Activated CD4-positive, alpha-beta T cell treated with anti-CD3 and anti-CD28 coated beads, Interleukin-2, amount 50 U/mL, for 24 hours (primary cell): ENCODE data around the gene TMEM106A.
"Not testable (repeated sequence)": the region's sequence is repeated elsewhere in the genome, so short reads cannot be mapped to it uniquely, and the experiment has no call there.

Source experiments
- DNase-seq, 2 donors: peaks; one replicate each; pipeline ENCODE4 v3.0.0-alpha.2; 2020; ENCODE audit warnings: low read depth in 1 of 2, low spot score in 1 of 2

The TMEM106A gene

DNA sequence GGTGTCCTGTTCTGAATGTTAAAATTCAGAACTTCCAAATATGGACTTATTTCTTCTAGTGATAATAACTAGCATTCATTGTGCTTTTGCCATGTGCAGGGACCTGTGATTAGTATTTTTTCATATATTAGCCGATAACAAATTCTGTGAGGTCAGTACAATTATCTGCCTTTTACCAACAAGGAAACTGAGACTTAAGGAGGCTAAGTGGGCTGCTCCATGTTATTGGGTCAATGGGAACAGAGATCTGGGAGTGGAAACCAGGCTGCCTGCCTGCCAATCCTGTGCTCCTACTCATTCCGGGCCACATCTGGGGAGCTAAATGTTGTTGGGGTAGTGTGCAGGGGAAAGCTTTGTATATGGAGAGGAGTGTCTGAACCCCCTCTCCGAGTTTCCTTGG is 3.7 kb downstream of the TMEM106A start:
- no peak for DNase-seq

DNA sequence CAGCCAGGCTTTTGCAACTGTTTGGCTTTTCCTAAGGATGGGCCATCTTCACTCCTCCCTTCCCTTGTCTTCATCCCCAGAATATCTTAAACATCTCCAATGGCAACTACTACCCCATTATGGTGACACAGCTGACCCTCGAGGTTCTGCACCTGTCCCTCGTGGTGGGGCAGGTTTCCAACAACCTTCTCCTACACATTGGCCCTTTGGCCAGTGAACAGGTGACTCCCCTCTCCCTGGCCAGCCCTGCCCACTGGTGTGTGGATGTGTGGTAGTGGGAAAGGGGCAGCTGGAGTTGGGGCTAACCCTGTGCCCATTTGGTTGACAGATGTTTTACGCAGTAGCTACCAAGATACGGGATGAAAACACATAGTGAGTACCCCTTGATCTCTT is 4.7 kb downstream of the TMEM106A start:
- no peak for DNase-seq

DNA sequence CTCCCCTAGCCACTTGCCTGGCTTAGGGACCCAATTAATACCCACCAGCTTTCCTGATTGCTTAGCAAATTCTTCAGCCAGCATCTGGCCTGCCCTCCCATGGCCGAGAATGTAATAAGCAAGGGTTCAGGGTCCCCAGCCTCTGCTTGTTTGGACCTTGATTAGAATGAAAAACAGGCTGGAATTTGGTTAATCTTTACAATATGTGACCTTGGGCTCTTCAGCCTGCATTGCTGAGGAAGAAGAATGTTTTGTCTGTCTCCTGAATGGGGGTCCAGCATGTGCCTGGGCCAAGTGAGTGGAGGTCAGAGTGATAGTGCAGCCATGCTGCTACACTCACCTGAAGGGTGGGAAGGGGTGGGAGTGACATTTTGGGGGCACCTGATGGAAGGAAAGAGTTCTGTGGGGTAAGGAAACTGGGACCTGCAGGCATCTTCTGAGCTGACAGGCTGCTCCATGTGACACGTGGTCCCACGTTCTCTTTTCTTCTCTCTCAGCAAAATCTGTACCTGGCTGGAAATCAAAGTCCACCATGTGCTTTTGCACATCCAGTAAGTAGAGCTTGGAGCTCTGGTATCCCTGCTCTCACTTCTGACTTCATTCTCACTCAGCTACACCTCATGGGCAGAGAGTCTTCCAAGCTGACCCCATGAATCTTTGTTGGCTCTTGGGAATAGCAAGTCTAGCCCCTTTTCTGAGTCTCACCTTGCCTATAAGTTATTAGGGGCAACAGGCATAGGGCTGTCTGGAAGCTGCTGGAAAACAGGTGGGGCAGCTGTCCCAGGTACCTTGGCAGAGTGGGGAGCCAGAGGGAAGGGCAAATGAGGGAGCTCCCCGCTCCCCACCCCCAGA is 5.3 kb downstream of the TMEM106A start:
- DNase-seq, result no peak

DNA sequence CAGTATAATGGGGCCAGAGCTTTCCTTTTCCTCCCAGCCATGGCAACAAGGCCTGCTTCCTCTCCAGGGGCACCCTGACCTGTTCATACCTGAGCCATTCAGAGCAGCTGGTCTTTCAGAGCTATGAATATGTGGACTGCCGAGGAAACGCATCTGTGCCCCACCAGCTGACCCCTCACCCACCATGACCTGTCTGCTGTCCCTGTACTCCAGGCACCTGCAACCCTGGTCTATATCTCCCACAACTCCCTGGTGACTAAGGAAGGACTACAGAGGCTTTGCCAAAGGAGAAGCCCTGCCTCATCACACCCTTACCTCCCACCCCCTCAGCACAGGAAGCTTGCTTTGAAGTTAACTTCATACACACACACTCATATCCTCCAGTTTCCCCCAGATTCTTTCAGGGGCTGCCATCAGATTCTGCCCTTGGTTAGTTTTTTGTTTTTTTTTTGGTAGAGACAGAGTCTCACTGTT is 6.0 kb downstream of the TMEM106A start:
- peak in 1 of 2 donors; percentile 11 for DNase-seq

DNA sequence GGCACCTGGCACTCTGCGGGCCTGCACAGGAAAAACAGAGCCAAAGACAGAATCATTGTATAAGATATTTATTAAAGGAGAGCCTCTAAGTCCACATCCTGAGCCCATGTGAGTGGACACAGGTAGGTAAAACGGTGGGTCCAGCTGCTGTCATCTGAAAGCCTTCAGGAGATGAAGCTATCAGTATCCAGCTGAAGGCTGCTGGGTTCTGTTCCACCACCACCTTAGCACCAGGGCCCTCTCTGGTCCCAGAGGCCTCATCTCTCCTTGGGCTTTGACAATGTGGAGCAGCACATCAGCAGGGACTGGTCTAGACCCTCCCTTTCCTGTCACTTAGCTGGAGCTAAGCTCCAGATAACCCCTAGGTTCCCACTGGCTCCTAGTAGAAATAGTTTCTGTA is 7.3 kb downstream of the TMEM106A start:
- no peak for DNase-seq

DNA sequence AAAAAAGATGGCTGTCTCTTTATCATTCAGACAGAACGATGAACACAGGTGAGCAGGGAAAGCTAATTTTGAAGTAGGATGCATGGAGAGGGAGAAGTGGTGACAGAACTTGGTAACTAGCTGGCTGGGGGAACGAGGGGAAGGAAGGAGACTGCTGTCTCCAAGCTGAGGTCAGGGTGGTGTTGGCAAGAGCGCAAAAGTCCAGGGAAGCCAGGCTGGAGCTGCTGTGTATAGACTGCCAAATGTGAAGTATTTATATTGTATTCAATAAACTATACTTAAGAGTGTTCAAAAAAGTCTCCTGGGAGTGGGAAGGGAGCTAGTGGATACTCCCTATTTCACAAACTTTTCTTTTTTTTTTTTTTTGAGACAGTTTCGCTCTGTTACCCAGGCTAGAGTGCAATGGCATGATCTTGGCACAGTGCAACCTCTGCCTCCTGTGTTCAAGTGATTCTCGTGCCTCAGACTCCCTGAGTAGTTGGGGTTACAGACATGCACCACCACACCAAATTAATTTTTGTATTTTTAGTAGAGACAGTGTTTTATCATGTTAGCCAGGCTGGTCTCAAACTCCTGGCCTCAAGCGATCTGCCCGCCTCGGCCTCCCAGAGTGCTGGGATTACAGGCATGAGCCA is 8.2 kb downstream of the TMEM106A start:
- no peak for DNase-seq

DNA sequence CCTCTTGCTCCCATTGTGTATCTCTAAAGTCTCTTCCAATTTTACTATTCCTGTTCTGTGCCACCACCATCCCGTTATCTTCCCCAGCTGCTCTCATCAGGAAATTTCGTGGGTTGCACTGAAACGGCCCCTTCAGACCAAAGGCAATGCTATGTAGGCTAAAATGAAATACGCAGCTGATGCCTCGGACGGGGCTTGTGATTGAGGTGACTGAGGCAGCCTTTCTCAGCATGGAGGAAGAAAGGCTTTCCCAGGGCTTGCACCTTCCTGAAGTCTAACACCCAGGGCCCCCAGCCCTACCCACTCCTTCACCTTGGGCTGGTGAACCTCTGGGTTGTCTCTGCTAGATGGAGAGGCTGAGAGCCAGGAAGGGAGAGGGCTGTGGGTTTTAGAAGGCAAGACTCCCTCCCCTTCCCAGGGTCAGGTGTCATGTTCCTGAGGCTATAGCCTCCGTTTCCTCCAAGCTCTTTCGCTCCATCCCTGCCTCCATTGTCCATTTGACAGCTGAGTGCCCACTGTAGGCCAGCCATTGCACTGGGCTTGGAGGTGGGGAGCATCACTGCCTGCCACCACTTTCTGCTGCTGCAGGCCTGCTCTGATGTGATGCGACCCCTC is 8.9 kb downstream of the TMEM106A start:
- DNase-seq, result no peak

DNA sequence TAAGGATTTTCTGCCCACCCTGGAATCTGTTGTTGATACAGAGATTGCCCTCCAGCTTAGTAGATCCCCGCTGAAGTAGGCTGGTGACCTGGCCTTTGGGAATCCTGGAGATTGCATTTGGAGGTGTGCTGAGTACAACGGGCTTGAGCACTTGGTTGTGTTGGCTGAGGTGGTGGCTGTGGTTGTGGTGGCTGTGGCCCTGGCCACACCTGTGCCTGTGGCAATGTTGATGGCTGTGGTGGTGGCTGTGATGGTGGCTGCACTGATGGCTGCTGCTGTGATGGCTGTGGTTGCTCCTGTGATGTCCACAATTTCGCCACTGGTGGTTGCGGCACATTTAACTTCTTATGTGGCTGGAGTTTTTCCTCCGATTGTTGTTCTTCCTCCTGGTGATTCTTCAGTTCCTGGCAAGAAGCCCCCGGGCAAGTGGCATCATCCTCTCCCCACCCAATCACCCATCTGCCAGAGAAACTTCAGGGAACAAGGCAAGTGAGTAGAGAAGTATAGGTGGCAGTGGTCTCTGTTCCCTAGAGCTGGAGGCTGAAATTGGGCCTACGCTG is 12.6 kb downstream of the TMEM106A start:
- no peak for DNase-seq

DNA sequence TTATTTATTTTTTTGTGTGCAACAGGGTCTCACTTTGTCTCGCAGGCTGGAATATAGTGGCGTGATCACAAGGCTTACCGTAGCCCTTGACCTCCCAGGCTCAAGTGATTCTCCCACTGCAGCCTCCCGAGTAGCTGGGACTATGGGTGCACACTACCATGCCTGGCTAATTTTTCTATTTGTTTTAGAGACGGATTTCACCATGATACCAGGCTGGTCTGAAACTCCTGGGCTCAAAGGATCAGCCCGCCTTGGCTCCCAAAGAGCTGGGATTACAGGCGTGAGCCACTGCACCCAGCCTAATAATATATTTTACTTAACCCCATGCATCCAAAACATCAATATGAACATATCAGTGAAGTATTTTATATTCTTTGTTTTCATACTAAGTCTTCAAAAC is 14.7 kb downstream of the TMEM106A start:
- DNase-seq, result no peak

DNA sequence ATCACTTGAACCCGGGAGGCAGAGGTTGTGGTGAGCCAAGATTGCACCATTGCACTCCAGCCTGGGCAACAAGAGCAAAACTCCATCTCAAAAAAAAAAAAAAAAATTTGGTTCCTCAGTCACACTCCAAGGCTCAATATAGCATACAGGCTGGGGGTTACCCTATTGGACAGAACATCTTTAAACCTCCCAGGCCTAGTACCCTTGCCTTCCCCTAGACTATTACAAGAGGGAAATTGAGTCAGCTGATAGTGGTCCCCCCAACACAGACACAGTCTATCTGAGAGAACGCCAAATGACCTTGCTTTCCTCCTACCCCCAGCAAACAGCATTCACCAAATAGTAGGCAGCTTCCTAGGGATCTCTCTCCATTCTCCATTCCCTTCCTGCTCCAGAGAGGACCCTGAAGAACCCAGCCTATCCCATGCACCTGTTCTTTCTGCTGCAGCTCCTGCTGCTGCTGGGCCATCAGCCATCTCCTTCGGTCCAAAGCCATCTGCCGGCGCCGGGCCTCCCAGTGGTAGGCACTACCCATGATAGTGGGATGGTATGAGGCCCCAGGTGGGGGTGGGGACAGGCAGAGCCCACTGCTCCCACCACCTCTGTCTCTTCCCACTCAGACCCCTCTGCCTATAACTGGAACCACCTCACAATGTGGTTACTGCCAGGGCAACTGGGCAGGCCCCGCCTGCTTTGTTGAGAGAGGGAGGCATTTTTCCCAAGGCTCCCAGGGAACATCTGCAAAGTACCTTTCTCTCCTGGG is 16.5 kb downstream of the TMEM106A start, which contains the start of gene CCDC200:
CCDC200 (minus strand) TSS at position 604 of the 763 bp plus-strand sequence; CDS start at position 535, 69 bp downstream.
- not testable (repeated sequence) for DNase-seq

DNA sequence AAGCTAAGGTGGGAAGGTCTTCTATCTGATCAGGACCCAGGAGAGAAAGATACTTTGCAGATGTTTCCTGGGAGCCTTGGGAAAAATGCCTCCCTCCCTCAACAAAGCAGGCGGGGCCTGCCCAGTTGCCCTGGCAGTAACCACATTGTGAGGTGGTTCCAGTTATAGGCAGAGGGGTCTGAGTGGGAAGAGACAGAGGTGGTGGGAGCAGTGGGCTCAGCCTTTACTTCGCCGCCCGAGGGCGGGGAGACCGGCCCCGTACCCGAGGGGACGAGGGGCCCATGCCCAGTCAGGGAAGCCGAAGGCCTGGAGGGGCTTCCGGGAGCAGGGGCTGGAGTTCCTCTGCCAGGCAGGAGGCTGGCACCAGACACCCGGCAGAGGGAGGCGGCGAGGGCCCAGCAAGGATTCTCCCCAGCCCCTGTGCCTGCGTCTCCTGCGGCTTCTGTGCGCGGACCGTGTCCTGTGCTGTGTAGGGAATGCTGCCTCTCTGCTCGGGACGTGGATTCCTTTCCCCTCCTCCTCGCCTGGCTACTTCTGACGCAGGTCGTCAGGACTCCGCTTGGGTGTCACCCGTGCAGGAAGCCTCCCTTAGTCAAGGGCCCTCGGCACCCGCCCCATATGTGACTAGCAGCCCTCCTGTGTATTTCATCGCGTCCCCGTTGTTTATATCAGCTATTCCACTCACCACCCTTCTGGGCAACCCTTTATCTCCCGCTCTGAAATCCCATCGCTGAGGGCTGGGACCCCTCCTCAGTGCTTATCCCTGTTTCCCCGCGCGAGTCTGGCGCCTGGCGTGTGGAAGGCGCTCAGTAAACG is 19.7 kb downstream of the TMEM106A start:
- not testable (repeated sequence) for DNase-seq

DNA sequence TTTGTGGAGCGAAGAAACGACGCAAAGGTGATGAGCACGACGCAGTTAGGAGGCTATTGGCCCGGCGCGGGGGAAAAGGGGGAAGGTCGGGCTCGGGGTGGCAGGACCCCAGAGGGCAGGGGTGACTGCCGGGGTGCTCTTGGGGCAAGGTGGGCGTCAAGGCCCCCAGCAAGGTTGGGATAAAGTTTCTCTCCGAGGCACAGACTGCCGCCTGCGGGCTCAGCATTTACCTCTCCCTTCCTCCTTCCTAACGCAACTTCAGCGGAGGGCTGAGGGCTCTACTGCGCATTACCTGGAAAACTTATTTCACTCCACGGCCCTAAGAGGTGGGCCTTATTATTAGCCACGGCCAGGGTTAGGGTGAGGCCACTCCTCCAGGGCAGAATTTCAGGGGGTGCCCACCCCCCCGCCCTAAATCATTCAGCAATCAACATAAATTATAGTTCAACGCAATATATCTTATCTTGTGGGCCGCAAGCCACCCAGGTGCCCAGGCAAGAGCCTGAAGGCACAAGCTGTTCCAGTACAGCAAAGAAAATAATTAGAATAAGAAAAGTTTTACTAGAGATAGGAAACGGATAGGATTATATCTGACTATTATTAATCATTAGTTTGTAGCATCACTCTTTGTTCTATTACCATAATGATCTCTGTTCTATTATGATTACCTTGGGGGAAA is 20.5 kb downstream of the TMEM106A start:
- DNase-seq, result not testable (repeated sequence)

DNA sequence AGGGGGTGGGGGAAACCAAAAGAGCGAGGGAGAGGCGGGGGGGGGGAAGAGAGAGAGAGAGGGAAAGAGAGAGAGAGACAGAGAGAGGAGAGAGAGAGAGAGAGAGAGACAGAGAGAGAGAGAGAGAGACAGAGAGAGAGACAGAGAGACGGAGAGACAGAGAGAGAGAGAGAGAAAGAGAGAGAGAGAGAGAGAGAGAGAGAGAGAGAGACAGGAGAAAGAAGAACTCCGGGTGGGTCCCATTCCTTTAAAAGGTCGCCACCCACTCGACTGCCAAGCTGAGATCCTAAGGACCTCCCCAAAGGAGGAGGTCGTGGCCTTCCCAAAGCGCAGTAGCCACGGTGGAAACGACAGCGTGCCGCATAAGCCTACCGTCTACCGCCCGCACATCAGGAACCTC is 21.6 kb downstream of the TMEM106A start:
- DNase-seq, result not testable (repeated sequence)

DNA sequence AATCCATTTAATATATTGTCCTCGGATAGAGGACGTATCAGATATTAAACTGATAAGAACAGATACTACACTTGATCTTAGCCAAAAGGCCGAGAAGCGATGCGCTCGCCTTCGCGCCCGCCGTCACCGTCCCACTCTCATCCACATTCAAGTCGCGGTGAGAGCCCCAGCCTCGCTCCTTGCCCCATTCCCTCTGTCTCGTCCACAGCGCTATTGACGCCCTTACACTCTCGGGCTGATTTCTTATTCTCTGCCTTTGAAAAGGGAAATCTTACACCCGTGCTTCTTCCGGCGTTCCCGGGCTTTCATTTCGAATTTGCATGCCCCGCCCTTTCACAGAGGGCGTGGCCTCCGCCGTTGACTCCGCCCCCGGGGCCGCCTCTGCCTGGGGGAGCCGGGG is 22.2 kb downstream of the TMEM106A start, which contains the start of gene RNU2-1:
RNU2-1 (minus strand) TSS at position 101 of the 400 bp plus-strand sequence.
- DNase-seq, result not testable (repeated sequence)

DNA sequence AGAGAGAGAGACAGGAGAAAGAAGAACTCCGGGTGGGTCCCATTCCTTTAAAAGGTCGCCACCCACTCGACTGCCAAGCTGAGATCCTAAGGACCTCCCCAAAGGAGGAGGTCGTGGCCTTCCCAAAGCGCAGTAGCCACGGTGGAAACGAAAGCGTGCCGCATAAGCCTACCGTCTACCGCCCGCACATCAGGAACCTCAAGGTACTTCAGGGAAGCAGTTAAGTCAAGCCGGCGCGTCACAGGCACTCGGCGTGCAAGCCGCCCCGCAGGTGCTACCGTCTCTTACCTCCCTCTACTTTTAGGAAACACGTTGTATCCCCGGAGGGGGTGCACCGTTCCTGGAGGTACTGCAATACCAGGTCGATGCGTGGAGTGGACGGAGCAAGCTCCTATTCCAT is 27.9 kb downstream of the TMEM106A start:
- DNase-seq, result not testable (repeated sequence)

DNA sequence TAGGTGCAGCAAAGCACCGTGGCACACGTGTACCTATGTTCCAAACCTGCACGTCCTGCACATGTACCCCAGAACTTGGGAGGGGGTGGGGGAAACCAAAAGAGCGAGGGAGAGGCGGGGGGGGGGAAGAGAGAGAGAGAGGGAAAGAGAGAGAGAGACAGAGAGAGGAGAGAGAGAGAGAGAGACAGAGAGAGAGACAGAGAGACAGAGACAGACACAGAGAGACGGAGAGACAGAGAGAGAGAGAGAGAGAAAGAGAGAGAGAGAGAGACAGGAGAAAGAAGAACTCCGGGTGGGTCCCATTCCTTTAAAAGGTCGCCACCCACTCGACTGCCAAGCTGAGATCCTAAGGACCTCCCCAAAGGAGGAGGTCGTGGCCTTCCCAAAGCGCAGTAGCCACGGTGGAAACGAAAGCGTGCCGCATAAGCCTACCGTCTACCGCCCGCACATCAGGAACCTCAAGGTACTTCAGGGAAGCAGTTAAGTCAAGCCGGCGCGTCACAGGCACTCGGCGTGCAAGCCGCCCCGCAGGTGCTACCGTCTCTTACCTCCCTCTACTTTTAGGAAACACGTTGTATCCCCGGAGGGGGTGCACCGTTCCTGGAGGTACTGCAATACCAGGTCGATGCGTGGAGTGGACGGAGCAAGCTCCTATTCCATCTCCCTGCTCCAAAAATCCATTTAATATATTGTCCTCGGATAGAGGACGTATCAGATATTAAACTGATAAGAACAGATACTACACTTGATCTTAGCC is 29.1 kb downstream of the TMEM106A start:
- not testable (repeated sequence) for DNase-seq

DNA sequence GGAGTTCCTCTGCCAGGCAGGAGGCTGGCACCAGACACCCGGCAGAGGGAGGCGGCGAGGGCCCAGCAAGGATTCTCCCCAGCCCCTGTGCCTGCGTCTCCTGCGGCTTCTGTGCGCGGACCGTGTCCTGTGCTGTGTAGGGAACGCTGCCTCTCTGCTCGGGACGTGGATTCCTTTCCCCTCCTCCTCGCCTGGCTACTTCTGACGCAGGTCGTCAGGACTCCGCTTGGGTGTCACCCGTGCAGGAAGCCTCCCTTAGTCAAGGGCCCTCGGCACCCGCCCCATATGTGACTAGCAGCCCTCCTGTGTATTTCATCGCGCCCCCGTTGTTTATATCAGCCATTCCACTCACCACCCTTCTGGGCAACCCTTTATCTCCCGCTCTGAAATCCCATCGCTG is 34.8 kb downstream of the TMEM106A start:
- not testable (repeated sequence) for DNase-seq
